Peyer's patch (tissue), 4 donors: ENCODE results near the gene CREB3L1.

Experiments
- CTCF ChIP-seq, 6 experiments: fragments of 450-650 bp in 4 of 6; fragments of 200-600 bp in 2 of 6; sonication (generic) in 1 of 6; IDR thresholded peaks; one replicate each; pipeline ENCODE4 v1.5.1; 2017 to 2019; ENCODE audit warnings: antibody characterized with exemption in 6 of 6, mild to moderate bottlenecking in 3 of 6, moderate library complexity in 1 of 6
- POLR2A ChIP-seq, 2 donors: fragments of 450-650 bp; IDR thresholded peaks; one replicate each; pipeline ENCODE4 v1.5.1; 2017; ENCODE audit warnings: antibody characterized with exemption in 2 of 2, mild to moderate bottlenecking in 2 of 2, moderate library complexity in 2 of 2

- TF ChIP-seq CTCF (IDR thresholded peaks at IDR 0.05), result no peak
- TF ChIP-seq POLR2A (IDR thresholded peaks at IDR 0.05), result no peak
These were observed 3.2 kb downstream of the CREB3L1 start for GRCh38 chr11:46280706-46281105.
